GM12873 (cell line): ENCODE results near the gene THSD7B.

Source experiments
- CTCF ChIP-seq: IDR thresholded peaks from 2 replicates; pipeline ENCODE4 v1.5.1; 2012; ENCODE audit warnings: low read depth, mild to moderate bottlenecking, moderate library complexity, low read length, control low read depth; ENCODE audit not compliant: insufficient read depth; ENCODE audit errors: missing control alignments

THSD7B gene

DNA sequence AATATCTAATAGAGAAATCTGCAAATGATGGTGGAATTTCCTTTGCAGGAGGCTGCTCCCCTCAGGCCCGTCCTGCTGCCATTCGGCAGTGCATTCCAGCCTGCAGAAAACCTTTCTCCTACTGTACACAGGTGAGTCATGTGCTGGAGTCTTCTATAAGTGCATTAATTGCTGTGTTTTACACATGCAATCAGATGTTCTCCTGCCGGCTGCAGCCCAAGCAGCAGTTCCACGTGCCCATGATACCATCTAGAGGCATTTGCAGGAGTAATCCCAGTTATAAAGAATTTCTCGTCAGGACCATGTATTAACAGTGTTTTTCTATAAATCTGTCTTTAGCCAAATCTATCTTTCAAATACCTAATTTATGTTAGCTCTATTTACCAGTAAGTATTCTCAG, 894.3 kb downstream of the THSD7B start:
- no peak for TF ChIP-seq CTCF

DNA sequence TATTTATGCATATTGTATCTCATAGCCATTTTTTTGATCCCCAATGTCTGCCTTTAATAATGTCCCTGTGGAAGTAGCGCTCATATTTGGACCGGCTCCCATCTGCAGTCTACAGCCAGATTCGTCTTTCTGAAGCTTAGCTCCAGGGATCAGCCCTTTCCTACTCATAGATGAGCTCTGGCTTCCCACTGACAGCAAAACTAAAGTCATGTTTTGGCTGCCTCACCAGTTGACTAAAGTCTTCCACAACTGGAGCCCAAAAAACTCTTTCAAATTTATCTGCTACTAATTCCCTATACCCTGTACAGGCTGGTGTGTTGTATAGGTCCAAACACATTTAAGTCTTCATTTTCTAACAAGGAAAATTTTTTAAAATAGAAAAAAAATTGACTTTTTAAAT, 904.8 kb downstream of the THSD7B start:
- TF ChIP-seq CTCF = no peak

DNA sequence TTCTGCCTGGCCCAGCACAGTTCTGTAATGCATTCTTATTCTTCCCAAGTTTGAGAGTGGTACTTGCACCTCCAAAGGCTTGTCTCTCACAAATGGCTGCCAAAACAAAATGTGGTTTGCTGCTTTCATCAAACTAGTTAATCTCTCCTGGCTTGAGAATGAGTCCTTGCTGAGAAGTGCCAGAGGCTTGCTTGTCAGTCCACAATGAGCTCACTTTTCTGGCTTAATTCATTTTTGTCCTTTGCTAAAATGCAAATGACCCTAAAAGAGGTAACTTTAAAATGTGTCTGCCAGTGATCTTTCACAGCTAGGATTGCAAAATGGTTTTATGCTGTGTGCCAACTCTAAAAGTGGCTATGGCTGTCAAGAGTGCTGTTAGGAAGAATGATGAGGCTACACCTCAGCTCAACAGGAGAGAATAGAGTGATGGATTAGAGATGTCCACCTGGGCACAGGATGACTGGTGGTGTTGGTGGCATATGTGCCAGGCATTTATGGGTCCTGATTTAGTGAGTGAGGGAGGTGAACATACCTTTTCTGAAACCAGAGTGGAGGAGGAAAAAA, 907.7 kb downstream of the THSD7B start:
- TF ChIP-seq CTCF = no peak

GRCh38 chr2:137674991-137675390, 909.6 kb downstream of the THSD7B start:
- no peak for TF ChIP-seq CTCF

DNA sequence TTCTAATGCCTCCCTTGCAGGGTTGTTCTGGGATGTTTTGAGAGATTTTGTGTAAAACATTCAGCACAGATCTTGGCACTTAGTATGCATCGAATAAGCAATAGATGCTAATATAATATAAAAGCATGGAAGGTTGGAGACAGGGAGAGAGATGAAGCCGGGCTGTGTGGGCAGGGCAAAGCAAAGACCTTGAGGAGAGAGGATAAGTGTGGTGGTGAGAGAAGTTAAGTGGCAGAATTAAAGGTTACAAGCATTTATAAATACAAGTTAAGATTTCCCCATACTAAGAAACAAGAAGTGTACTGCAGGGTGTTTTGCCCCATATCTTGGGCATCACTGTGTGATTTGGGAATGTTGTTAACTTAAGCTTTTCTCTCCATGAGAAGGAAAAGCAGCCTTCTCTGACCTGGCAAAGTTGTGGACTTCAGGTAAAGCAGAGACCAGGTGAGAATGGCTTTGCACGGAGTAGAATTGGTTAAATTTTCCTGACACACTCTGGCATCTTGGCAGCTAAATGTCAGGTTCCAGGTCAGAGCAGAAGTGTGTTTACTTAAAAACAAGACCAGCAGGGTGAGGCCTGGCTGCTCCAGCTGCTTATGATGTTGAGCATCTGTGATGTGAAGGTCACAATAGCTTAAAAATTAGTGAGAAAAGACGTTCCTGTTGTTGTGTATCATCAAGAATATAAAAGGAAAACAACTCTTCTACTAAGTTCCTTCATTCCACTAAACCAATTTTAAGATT, 910.4 kb downstream of the THSD7B start:
- no peak for TF ChIP-seq CTCF

GRCh38 chr2:137676346-137676745, 911.0 kb downstream of the THSD7B start:
- TF ChIP-seq CTCF = no peak

DNA sequence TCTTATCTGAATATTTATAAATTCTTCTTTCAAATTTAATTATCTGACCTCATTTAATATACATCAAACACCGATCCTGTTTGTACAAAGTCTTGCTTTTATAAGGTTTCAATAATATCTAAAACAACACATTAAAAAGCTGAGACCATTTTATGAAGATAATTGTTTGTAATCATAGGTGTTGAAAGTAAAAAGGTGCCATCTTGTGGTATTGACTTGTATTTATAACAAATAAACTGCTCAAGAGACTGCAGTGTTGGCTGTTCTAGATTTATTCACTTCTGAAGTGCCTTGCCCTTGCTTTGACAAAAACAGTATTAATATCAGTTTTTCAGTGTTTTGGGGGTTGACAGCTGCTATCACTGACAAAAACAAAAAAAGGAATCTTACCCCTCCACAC, 912.1 kb downstream of the THSD7B start:
- TF ChIP-seq CTCF = no peak
